Bronchial epithelial cell (primary cell): Measurements from ENCODE around the gene ATRN. TPM values are rescaled to one million over a fixed set of nuclear protein-coding genes. Genes with fewer than 3 reads are reported as not detected.
A peak's percentile ranks its signal among the peaks of the same experiment; 100 is the strongest.

ENCODE experiments used
- DNase-seq: peaks from one replicate; pipeline ENCODE4 v3.0.0-alpha.2; 2010; ENCODE audit warnings: low read depth
- FAIRE-seq: peaks from 2 replicates; lab custom pipeline; 2011; peaks lifted over from hg19 to GRCh38; lab: Jason Lieb, UNC
- H3K27me3 ChIP-seq: 2 replicates; pipeline ENCODE4 v1.5.1; 2011; ENCODE audit warnings: low read length; ENCODE audit not compliant: control insufficient read depth, insufficient read depth
- H3K36me3 ChIP-seq: 2 replicates; pipeline ENCODE4 v1.5.1; 2011; ENCODE audit warnings: low read length; ENCODE audit not compliant: control insufficient read depth, insufficient read depth
- H3K4me3 ChIP-seq: 2 replicates; pipeline ENCODE4 v1.5.1; 2011; ENCODE audit warnings: mild to moderate bottlenecking, low read depth, low read length, control low read depth
- CTCF ChIP-seq: IDR thresholded peaks from 2 replicates; pipeline ENCODE4 v1.5.1; 2011; ENCODE audit warnings: mild to moderate bottlenecking, moderate library complexity, low read length, control low read depth, inconsistent platforms; ENCODE audit not compliant: insufficient read depth, severe bottlenecking
- total RNA-seq: library from RNA; depleted of rRNA; stranded (reverse); fragments of >200 nt; gene quantifications from 2 replicates; pipeline ENCODE4 v1.2.1, GENCODE V29; 2014

ATRN gene
- total RNA-seq, 1 donor from 2014 or later, result 50.0 TPM

DNA sequence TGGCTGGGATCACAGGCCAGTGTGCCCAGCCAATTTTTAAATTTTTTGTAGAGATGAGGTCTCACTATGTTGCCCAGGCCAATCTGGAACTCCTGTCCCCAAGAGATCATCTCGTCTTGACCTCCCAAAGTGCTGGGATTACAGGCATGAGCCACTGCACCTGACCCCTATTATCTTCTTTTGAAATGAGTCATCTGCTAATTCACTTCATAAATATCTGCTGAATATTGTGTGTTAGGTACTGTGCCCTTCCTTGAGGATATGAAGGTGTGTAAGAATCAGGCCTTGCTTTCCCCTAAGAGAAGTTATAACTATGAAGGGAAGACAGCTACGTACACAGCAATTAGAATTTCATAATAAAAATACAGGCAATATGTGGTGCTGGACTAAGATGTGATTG, 8.2 kb downstream of the ATRN start:
- TF ChIP-seq CTCF, result no peak
- Histone ChIP-seq H3K36me3 (peaks cover 3% of the 10 kb centered on the region), H3K4me3 (no peak overlapping the region), H3K27me3 (no peaks in the 10 kb centered on the region)
- FAIRE-seq (no peak), DNase-seq (peak; percentile 42)

- H3K27me3 ChIP-seq, result no peaks in the 10 kb centered on the region
- peaks cover 3% of the 10 kb centered on the region for H3K36me3 ChIP-seq
- FAIRE-seq, result peak; percentile 70
- no peak overlapping the region for H3K4me3 ChIP-seq
- no peak for DNase-seq
- no peak for TF ChIP-seq CTCF
Measured at GRCh38 chr20:3479759-3480615, 9.2 kb downstream of the ATRN start.

- TF ChIP-seq CTCF, result no peak
- no peaks in the 10 kb centered on the region for H3K27me3 ChIP-seq
- H3K4me3 ChIP-seq, result no peak overlapping the region
- peaks cover 3% of the 10 kb centered on the region for H3K36me3 ChIP-seq
- DNase-seq (no peak), FAIRE-seq (no peak)
Measured at GRCh38 chr20:3483309-3483708, 12.5 kb downstream of the ATRN start.

GRCh38 chr20:3483784-3484183, 13.0 kb downstream of the ATRN start:
- FAIRE-seq (no peak), DNase-seq (no peak)
- no peaks in the 10 kb centered on the region for H3K27me3 ChIP-seq
- TF ChIP-seq CTCF, result no peak
- H3K4me3 ChIP-seq, result no peak overlapping the region
- peaks cover 3% of the 10 kb centered on the region for H3K36me3 ChIP-seq

DNA sequence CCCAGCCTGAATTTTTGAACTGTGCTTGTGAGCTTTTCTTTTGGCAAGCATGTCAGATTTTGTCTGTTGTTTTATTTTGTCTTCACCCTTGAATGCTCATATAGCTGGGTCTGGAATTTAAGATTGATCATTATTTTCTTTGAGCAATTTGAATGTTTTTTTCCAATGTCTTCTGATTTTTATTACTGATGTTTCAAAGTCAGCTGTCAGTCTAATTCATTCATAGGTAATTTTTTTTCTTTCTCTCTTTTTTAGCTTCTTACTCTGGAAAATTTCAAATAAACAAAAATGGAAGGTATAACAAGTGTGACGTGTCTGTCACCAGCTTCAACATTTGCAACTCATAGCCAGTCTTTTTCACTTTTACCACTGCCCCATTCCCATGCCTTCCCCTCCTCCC, 15.1 kb downstream of the ATRN start:
- TF ChIP-seq CTCF, result no peak
- H3K27me3 ChIP-seq, result no peaks in the 10 kb centered on the region
- no peak for DNase-seq
- H3K36me3 ChIP-seq, result no peaks in the 10 kb centered on the region
- no peak overlapping the region for H3K4me3 ChIP-seq
- no peak for FAIRE-seq

- DNase-seq (no peak), FAIRE-seq (no peak)
- H3K27me3 ChIP-seq, result no peaks in the 10 kb centered on the region
- H3K4me3 ChIP-seq, result no peak overlapping the region
- H3K36me3 ChIP-seq, result no peaks in the 10 kb centered on the region
- TF ChIP-seq CTCF, result no peak
Measured at GRCh38 chr20:3486850-3487249, 16.0 kb downstream of the ATRN start.
